CD14-positive monocyte (primary cell): ENCODE data around the gene ABI2. TPM values are rescaled to one million over a fixed set of nuclear protein-coding genes. Genes with fewer than 3 reads are reported as not detected.

ENCODE experiments used
- DNase-seq, 3 donors: peaks; one replicate each; pipeline ENCODE4 v3.0.0-alpha.2; 2011 to 2022
- H2AFZ ChIP-seq: 2 replicates; pipeline ENCODE4 v1.6.0; 2012; ENCODE audit warnings: mild to moderate bottlenecking, low read depth, low read length, inconsistent platforms; ENCODE audit not compliant: insufficient read depth, poor library complexity, severe bottlenecking
- H3K27ac ChIP-seq, 2 donors: 1 replicate in 1 of 2; 2 replicates in 1 of 2; pipeline ENCODE4 v1.5.1; 2012 to 2013; ENCODE audit warnings: low read length in 2 of 2, control low read depth in 1 of 2, inconsistent platforms in 1 of 2, low read depth in 1 of 2, mild to moderate bottlenecking in 1 of 2
- H3K27me3 ChIP-seq, 2 donors: one replicate each; pipeline versions ENCODE4 v1.6.0 to v1.6.1; 2011 to 2013; ENCODE audit warnings: low read length in 2 of 2; ENCODE audit not compliant: control insufficient read depth in 2 of 2, insufficient read depth in 2 of 2
- H3K36me3 ChIP-seq, 2 donors: replicated peaks in 1 of 2; 1 replicate in 1 of 2; 2 replicates in 1 of 2; pipeline versions ENCODE4 v1.5.1 to v1.6.1; 2012 to 2013; ENCODE audit warnings: low read length in 2 of 2, control low read depth in 1 of 2, inconsistent platforms in 1 of 2, mild to moderate bottlenecking in 1 of 2; ENCODE audit not compliant: insufficient read depth in 2 of 2, control insufficient read depth in 1 of 2
- H3K4me1 ChIP-seq, 2 donors: 1 replicate in 1 of 2; 2 replicates in 1 of 2; pipeline versions ENCODE4 v1.5.1 to v1.6.1; 2012 to 2013; ENCODE audit warnings: low read length in 2 of 2, control low read depth in 1 of 2, inconsistent platforms in 1 of 2, mild to moderate bottlenecking in 1 of 2, moderate library complexity in 1 of 2; ENCODE audit not compliant: insufficient read depth in 2 of 2, control insufficient read depth in 1 of 2
- H3K4me2 ChIP-seq: replicated peaks from 2 replicates; pipeline ENCODE3; 2012; ENCODE audit warnings: low read length, moderate library complexity, mild to moderate bottlenecking; ENCODE audit not compliant: poor library complexity, severe bottlenecking; ENCODE audit errors: extremely low read depth
- H3K4me3 ChIP-seq, 3 experiments: fragments of 200-600 bp in 1 of 3; sonication (generic) in 1 of 3; replicated peaks in 1 of 3; 1 replicate in 2 of 3; 2 replicates in 1 of 3; pipeline ENCODE4 v1.5.1; 2011 to 2013; ENCODE audit warnings: low read length in 3 of 3, mild to moderate bottlenecking in 3 of 3, control low read depth in 2 of 3, low read depth in 2 of 3, inconsistent platforms in 1 of 3, moderate library complexity in 1 of 3
- H3K79me2 ChIP-seq: 2 replicates; pipeline ENCODE4 v1.6.0; 2012; ENCODE audit warnings: mild to moderate bottlenecking, control low read depth, inconsistent platforms, low read length, moderate library complexity; ENCODE audit not compliant: insufficient read depth
- H3K9ac ChIP-seq: 2 replicates; pipeline ENCODE4 v1.6.0; 2017; ENCODE audit warnings: low read length, mild to moderate bottlenecking; ENCODE audit not compliant: insufficient read depth, poor library complexity, severe bottlenecking
- H3K9me3 ChIP-seq, 2 donors: replicated peaks in 1 of 2; 1 replicate in 1 of 2; 2 replicates in 1 of 2; pipeline versions ENCODE4 v1.5.1 to v1.6.1; 2012 to 2013; ENCODE audit warnings: low read length in 2 of 2, control low read depth in 1 of 2; ENCODE audit not compliant: control insufficient read depth in 1 of 2, insufficient read depth in 1 of 2
- H4K20me1 ChIP-seq: 2 replicates; pipeline ENCODE4 v1.6.0; 2012; ENCODE audit warnings: mild to moderate bottlenecking, low read length, control low read depth, moderate library complexity; ENCODE audit not compliant: insufficient read depth
- H3K27ac Mint-ChIP-seq, 7 donors: one replicate each; pipeline ENCODE4 v1.8.0; 2020; ENCODE audit warnings: mild to moderate bottlenecking in 7 of 7, mixed read lengths in 7 of 7, moderate library complexity in 6 of 7, inconsistent platforms in 2 of 7
- H3K27me3 Mint-ChIP-seq, 3 donors: one replicate each; pipeline ENCODE4 v1.8.0; 2021 to 2022; ENCODE audit warnings: low read depth in 3 of 3, mild to moderate bottlenecking in 3 of 3, mixed read lengths in 3 of 3, moderate library complexity in 3 of 3, inconsistent platforms in 1 of 3
- H3K36me3 Mint-ChIP-seq, 2 donors: one replicate each; pipeline ENCODE4 v1.8.0; 2020; ENCODE audit warnings: mixed read lengths in 2 of 2, inconsistent platforms in 1 of 2, mild to moderate bottlenecking in 1 of 2
- H3K4me1 Mint-ChIP-seq: one replicate; pipeline ENCODE4 v1.8.0; 2020; ENCODE audit warnings: mild to moderate bottlenecking, mixed read lengths
- H3K4me3 Mint-ChIP-seq, 2 donors: one replicate each; pipeline ENCODE4 v1.8.0; 2020; ENCODE audit warnings: mild to moderate bottlenecking in 2 of 2, mixed read lengths in 2 of 2, moderate library complexity in 1 of 2
- H3K9me3 Mint-ChIP-seq, 7 donors: one replicate each; pipeline ENCODE4 v1.8.0; 2020 to 2022; ENCODE audit warnings: mixed read lengths in 7 of 7, mild to moderate bottlenecking in 6 of 7, moderate library complexity in 6 of 7, inconsistent platforms in 2 of 7
- CTCF ChIP-seq: fragments of 200-600 bp; IDR thresholded peaks from one replicate; pipeline ENCODE4 v1.8.0; 2022; ENCODE audit warnings: antibody characterized with exemption, mild to moderate bottlenecking
- WGBS: methylation state at CpG from one replicate; pipeline ENCODE4 v1.1.5; 2013; ENCODE audit warnings: missing lambda C conversion rate; ENCODE audit not compliant: insufficient coverage; 5-methylcytosine and 5-hydroxymethylcytosine counted together
- intact Hi-C, 2 donors: fragments of 100-400 bp; cut with micrococcal nuclease; formaldehyde crosslinking; loops; one replicate each; pipeline versions ENCODE4 v1.15.0 to v1.15.1; 2023
- polyA plus RNA-seq, 3 donors: library from polyadenylated mRNA; depleted of rRNA in 1 of 3; unstranded in 2 of 3; stranded (reverse) in 1 of 3; fragments of 300-500 nt in 2 of 3; fragments of >200 nt in 1 of 3; fragmentation: Illumina TruSeq in 2 of 3; gene quantifications; 1 replicate in 2 of 3; 2 replicates in 1 of 3; pipeline ENCODE4 v1.2.3, GENCODE V29; 2012 to 2021

Gene ABI2
- polyA plus RNA-seq, 3 donors: 6.1 to 9.2 (median 7.1) TPM

GRCh38 chr2:203446780-203447179 lies 118.6 kb downstream of the ABI2 start:
- Mint-ChIP-seq H3K27ac (peak overlapping the region in 1 of 7 donors; percentile 51), H3K4me1 (peaks cover 17% of the 10 kb centered on the region), H3K36me3 (peaks cover 24 to 40% of the 10 kb centered on the region in 2 donors), H3K9me3 (peaks cover 0 to 1% (median 0%) of the 10 kb centered on the region in 7 donors), H3K4me3 (no peak overlapping the region), H3K27me3 (no peaks in the 10 kb centered on the region)
- TF ChIP-seq CTCF: no peak
- WGBS: 82% methylated on average over 2 of the region's 3 CpGs
- DNase-seq: no peak
- peaks cover 3 to 5% of the 10 kb centered on the region in 2 donors for H3K36me3 ChIP-seq
- H3K4me3 ChIP-seq: no peak overlapping the region
- H3K9ac ChIP-seq: no peak overlapping the region
- intact Hi-C loops: no loop called here
- no peak overlapping the region for H3K27ac ChIP-seq
- H3K27me3 ChIP-seq: no peaks in the 10 kb centered on the region
- H3K4me2 ChIP-seq: no peak overlapping the region
- H2AFZ ChIP-seq: no peak overlapping the region
- H3K4me1 ChIP-seq: peaks cover 9 to 11% of the 10 kb centered on the region in 2 donors
- H3K9me3 ChIP-seq: no peaks in the 10 kb centered on the region
- H4K20me1 ChIP-seq: no peaks in the 10 kb centered on the region
- H3K79me2 ChIP-seq: no peaks in the 10 kb centered on the region

- Histone ChIP-seq H3K4me3 (no peak overlapping the region), H3K27me3 (peaks cover 0 to 2% of the 10 kb centered on the region in 2 donors), H4K20me1 (no peaks in the 10 kb centered on the region), H3K9ac (no peak overlapping the region), H3K4me2 (no peak overlapping the region), H2AFZ (no peak overlapping the region), H3K9me3 (no peaks in the 10 kb centered on the region), H3K27ac (no peak overlapping the region), H3K4me1 (peaks cover 11 to 15% of the 10 kb centered on the region in 2 donors), H3K79me2 (no peaks in the 10 kb centered on the region), H3K36me3 (peaks cover 0 to 9% of the 10 kb centered on the region in 2 donors)
- intact Hi-C loops: no loop called here
- H3K36me3 Mint-ChIP-seq: peaks cover 13 to 24% of the 10 kb centered on the region in 2 donors
- peaks cover 0 to 2% (median 0%) of the 10 kb centered on the region in 3 donors for H3K27me3 Mint-ChIP-seq
- WGBS: 100% methylated on average over 2 of the region's 3 CpGs
- no peak for TF ChIP-seq CTCF
- no peak overlapping the region for H3K4me3 Mint-ChIP-seq
- DNase-seq: no peak
- peaks cover 19% of the 10 kb centered on the region for H3K4me1 Mint-ChIP-seq
- peaks cover 0 to 1% (median 0%) of the 10 kb centered on the region in 7 donors for H3K9me3 Mint-ChIP-seq
- H3K27ac Mint-ChIP-seq: no peak overlapping the region
These were observed 122.4 kb downstream of the ABI2 start for GRCh38 chr2:203450561-203450960.
